SK-N-SH (cell line): ENCODE data around the gene KLHL40. TPM values are rescaled to one million over a fixed set of nuclear protein-coding genes. Genes with fewer than 3 reads are reported as not detected.

Source experiments
- CTCF ChIA-PET: fragments of 300-600, 350-600 bp; formaldehyde crosslinking; extraction: SDS; loops from one replicate; lab custom pipeline; 2021; lab: Yijun Ruan, JAX
- POLR2A ChIA-PET: fragments of 350-600 bp; sonication (Branson Sonifier 250); formaldehyde crosslinking; extraction: SDS; loops from one replicate; lab custom pipeline; 2020; ENCODE audit warnings: antibody characterized with exemption, inconsistent platforms; lab: Yijun Ruan, JAX
- DNase-seq: peaks from one replicate; pipeline ENCODE4 v3.0.0; 2012
- H2AFZ ChIP-seq: fragments of 200-600 bp; sonication (generic); 2 replicates; pipeline ENCODE4 v1.8.1; 2016; ENCODE audit warnings: antibody characterized with exemption, mild to moderate bottlenecking, low read depth
- H3F3A ChIP-seq: fragments of 200-600 bp; sonication (generic); replicated peaks from 2 replicates; pipeline ENCODE3; 2016; ENCODE audit warnings: antibody characterized with exemption, mild to moderate bottlenecking; ENCODE audit not compliant: insufficient read depth
- H3K27ac ChIP-seq, 2 experiments: fragments of 200-500 bp in 1 of 2; fragments of 200-600 bp in 1 of 2; sonication (Bioruptor generic) in 1 of 2; sonication (generic), shearing (Covaris generic) in 1 of 2; 2 replicates each; pipeline versions ENCODE4 v1.5.1 to v1.6.1; 2014 to 2016; ENCODE audit warnings: low read depth in 2 of 2, inconsistent platforms in 1 of 2, low read length in 1 of 2, mild to moderate bottlenecking in 1 of 2, mixed read lengths in 1 of 2
- H3K27me3 ChIP-seq: fragments of 200-600 bp; sonication (generic), shearing (Covaris generic); 2 replicates; pipeline ENCODE4 v1.6.1; 2016; ENCODE audit warnings: mixed run types; ENCODE audit not compliant: insufficient read depth
- H3K36me3 ChIP-seq, 2 experiments: fragments of 200-500 bp in 1 of 2; fragments of 200-600 bp in 1 of 2; sonication (Bioruptor generic) in 1 of 2; sonication (generic) in 1 of 2; replicated peaks in 1 of 2; 2 replicates each; pipeline versions ENCODE3 to v1.5.1; 2014 to 2016; ENCODE audit warnings: low read length in 1 of 2, mild to moderate bottlenecking in 1 of 2; ENCODE audit not compliant: insufficient read depth in 2 of 2, control insufficient read depth in 1 of 2
- H3K4me1 ChIP-seq, 2 experiments: fragments of 200-500 bp in 1 of 2; fragments of 200-600 bp in 1 of 2; sonication (Bioruptor generic) in 1 of 2; sonication (generic), shearing (Covaris generic) in 1 of 2; 2 replicates each; pipeline versions ENCODE4 v1.5.1 to v1.6.1; 2014 to 2016; ENCODE audit warnings: low read depth in 1 of 2, low read length in 1 of 2, mixed run types in 1 of 2; ENCODE audit not compliant: insufficient read depth in 2 of 2, control insufficient read depth in 1 of 2
- H3K4me2 ChIP-seq: fragments of 200-600 bp; sonication (generic), shearing (Covaris generic); 2 replicates; pipeline ENCODE4 v1.6.1; 2017; ENCODE audit warnings: mixed run types
- H3K4me3 ChIP-seq, 2 experiments: fragments of 200-500 bp in 1 of 2; fragments of 200-600 bp in 1 of 2; sonication (Bioruptor generic) in 1 of 2; sonication (generic), shearing (Covaris generic) in 1 of 2; 2 replicates each; pipeline versions ENCODE4 v1.5.1 to v1.8.1; 2014 to 2016; ENCODE audit warnings: low read depth in 2 of 2, inconsistent platforms in 1 of 2, low read length in 1 of 2, mild to moderate bottlenecking in 1 of 2, mixed read lengths in 1 of 2, moderate library complexity in 1 of 2
- H3K79me2 ChIP-seq: fragments of 200-600 bp; sonication (generic); 2 replicates; pipeline ENCODE4 v1.8.1; 2017; ENCODE audit warnings: mild to moderate bottlenecking; ENCODE audit not compliant: insufficient read depth
- H3K9ac ChIP-seq: fragments of 200-600 bp; sonication (generic); 2 replicates; pipeline ENCODE4 v1.6.1; 2017; ENCODE audit warnings: mixed run types
- H3K9me2 ChIP-seq: fragments of 200-600 bp; sonication (generic); 2 replicates; pipeline ENCODE4 v1.6.1; 2017; ENCODE audit warnings: mixed run types
- H3K9me3 ChIP-seq: fragments of 200-600 bp; sonication (generic); 2 replicates; pipeline ENCODE4 v1.6.1; 2017; ENCODE audit warnings: mixed run types, mild to moderate bottlenecking, moderate library complexity
- H4K20me1 ChIP-seq: fragments of 200-600 bp; sonication (generic); 2 replicates; pipeline ENCODE4 v1.6.1; 2017; ENCODE audit warnings: mild to moderate bottlenecking, mixed run types; ENCODE audit not compliant: insufficient read depth
- MEF2A ChIP-seq: IDR thresholded peaks from 2 replicates; pipeline ENCODE4 v1.4.0; 2012; ENCODE audit warnings: low read depth, borderline replicate concordance
- NFIC ChIP-seq: IDR thresholded peaks from 2 replicates; pipeline ENCODE4 v1.4.0; 2012; ENCODE audit warnings: borderline replicate concordance
- POLR2AphosphoS5 ChIP-seq: IDR thresholded peaks from 2 replicates; pipeline ENCODE4 v1.6.1; 2012; ENCODE audit warnings: low read depth, low read length
- RAD21 ChIP-seq: IDR thresholded peaks from 2 replicates; pipeline ENCODE4 v1.6.1; 2012; ENCODE audit warnings: mild to moderate bottlenecking, low read length
- REST ChIP-seq: IDR thresholded peaks from 2 replicates; pipeline ENCODE4 v1.6.1; 2012; ENCODE audit warnings: mild to moderate bottlenecking, low read depth, low read length, moderate library complexity
- RXRA ChIP-seq: IDR thresholded peaks from 2 replicates; pipeline ENCODE4 v1.4.0; 2012; ENCODE audit warnings: low read depth, mild to moderate bottlenecking, borderline replicate concordance
- SIN3A ChIP-seq: IDR thresholded peaks from 2 replicates; pipeline ENCODE4 v1.6.1; 2012; ENCODE audit warnings: low read depth, mild to moderate bottlenecking, low read length, moderate library complexity, borderline replicate concordance
- SMC3 ChIP-seq: IDR thresholded peaks from 2 replicates; pipeline ENCODE4 v1.6.1; 2012; ENCODE audit warnings: low read depth, low read length, improper control_type of control experiment
- TCF12 ChIP-seq: IDR thresholded peaks from 2 replicates; pipeline ENCODE4 v1.4.0; 2012
- TEAD4 ChIP-seq: IDR thresholded peaks from 2 replicates; pipeline ENCODE4 v1.4.0; 2012; ENCODE audit warnings: mild to moderate bottlenecking, borderline replicate concordance; ENCODE audit not compliant: insufficient read depth
- WGBS: methylation state at CpG from one replicate; pipeline ENCODE4 v1.1.6; 2017; ENCODE audit warnings: low lambda C conversion rate; 5-methylcytosine and 5-hydroxymethylcytosine counted together
- polyA plus RNA-seq, 3 experiments: library from polyadenylated mRNA; depleted of rRNA; stranded (reverse); fragments of >200 nt; gene quantifications; 2 replicates each; pipeline ENCODE4 v1.2.3, GENCODE V29; 2012
- TF ChIP-seq, protein P1 (sequence below): IDR thresholded peaks from 2 replicates; pipeline ENCODE4 v1.4.0; 2012; ENCODE audit warnings: low read depth

KLHL40 gene
- polyA plus RNA-seq, 1 of the 3 experiments (the other 2 are of a cell fraction) = not detected

- TF ChIP-seq SMC3 (no peak), REST (no peak), RXRA (no peak; the same call in 1 of the 2 replicates), RAD21 (no peak), MEF2A (no peak), NFIC (no peak), TCF12 (no peak), SIN3A (peak; percentile 52; the same call in 1 of the 2 replicates)
- TF ChIP-seq, protein P1, sequence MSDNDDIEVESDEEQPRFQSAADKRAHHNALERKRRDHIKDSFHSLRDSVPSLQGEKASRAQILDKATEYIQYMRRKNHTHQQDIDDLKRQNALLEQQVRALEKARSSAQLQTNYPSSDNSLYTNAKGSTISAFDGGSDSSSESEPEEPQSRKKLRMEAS = peak; percentile 92
Observed at GRCh38 chr3:42654331-42655201, 30.8 kb upstream of the KLHL40 start (continued).

GRCh38 chr3:42655331-42655888 is 29.9 kb upstream of the KLHL40 start:
- Histone ChIP-seq H3K9me3 (no peaks in the 10 kb centered on the region), H4K20me1 (peaks cover 8% of the 10 kb centered on the region; the same call in 1 of the 2 replicates), H3K4me1 (peaks cover 24 to 42% of the 10 kb centered on the region in 2 experiments), H3K9me2 (no peaks in the 10 kb centered on the region), H2AFZ (no peak overlapping the region; the same call in 1 of the 2 replicates), H3K9ac (peak overlapping the region; percentile 88), H3K4me2 (peak overlapping the region; percentile 99), H3K27me3 (no peaks in the 10 kb centered on the region)
- WGBS = 82% methylated on average over 2 of the region's 4 CpGs
- POLR2A ChIA-PET = interaction anchor here (0.6 kb wide), 1 partner anchor 164 kb away, joined by 3 read pairs; no protein-coding TSS in a partner anchor
- TF ChIP-seq NFIC (peak; percentile 20; the same call in 1 of the 2 replicates), TEAD4 (no peak), POLR2AphosphoS5 (no peak)
- TF ChIP-seq, all 33 proteins: peak for 1
- peak overlapping the region; percentile 83 to 91 for H3K4me3 ChIP-seq
- peaks cover 5 to 16% of the 10 kb centered on the region in 2 experiments for H3K36me3 ChIP-seq
- peaks cover 21% of the 10 kb centered on the region for H3F3A ChIP-seq
- peak overlapping the region; percentile 35 to 83; a peak in 1 of 4 replicates for H3K27ac ChIP-seq
- H3K79me2 ChIP-seq = peaks cover 44% of the 10 kb centered on the region
- peak; percentile 83 for DNase-seq
- CTCF ChIA-PET = interaction anchor here (1.5 to 2.7 kb wide), 3 partner anchors 54 to 94 kb away, joined by 4 to 12 read pairs (median 5); partner anchors contain the start of gene NKTR
